ENCODE data around the gene TFCP2.
"Not testable (repeated sequence)": the region's sequence is repeated elsewhere in the genome, so short reads cannot be mapped to it uniquely, and the experiment has no call there.

DNA sequence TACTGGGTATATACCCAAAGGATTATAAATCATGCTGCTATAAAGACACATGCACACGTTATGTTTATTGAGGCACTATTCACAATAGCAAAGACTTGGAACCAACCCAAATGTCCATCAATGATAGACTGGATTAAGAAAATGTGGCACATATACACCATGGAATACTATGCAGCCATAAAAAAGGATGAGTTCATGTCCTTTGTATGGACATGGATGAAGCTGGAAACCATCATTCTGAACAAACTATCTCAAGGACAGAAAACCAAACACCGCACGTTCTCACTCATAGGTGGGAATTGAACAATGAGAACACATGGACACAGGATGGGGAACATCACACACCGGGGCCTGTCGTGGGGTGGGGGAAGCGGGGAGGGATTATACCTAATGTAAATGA lies 94.1 kb downstream of the TFCP2 start:
- not testable (repeated sequence) for TF ChIP-seq CTCF, POLR2A (IDR thresholded peaks at IDR 0.05)
